Esophagus muscularis mucosa (tissue), 4 donors: ENCODE measurements around the gene TUBGCP3. TPM values are rescaled to one million over a fixed set of nuclear protein-coding genes. Genes with fewer than 3 reads are reported as not detected.
A peak's percentile ranks its signal among the peaks of the same experiment; 100 is the strongest.

Experiments used
- DNase-seq: peaks from one replicate; pipeline ENCODE4 v3.0.0-alpha.2; 2017; ENCODE audit errors: extremely low spot score
- H3K27ac ChIP-seq, 4 donors: fragments of 200-600 bp; sonication (generic); replicated peaks in 1 of 4; 1 replicate in 3 of 4; 2 replicates in 1 of 4; pipeline ENCODE4 v1.5.1; 2016 to 2019; ENCODE audit warnings: mild to moderate bottlenecking in 1 of 4
- H3K27me3 ChIP-seq, 4 donors: fragments of 200-600 bp; sonication (generic); one replicate each; pipeline versions ENCODE4 v1.5.1 to v1.6.0; 2016 to 2019
- H3K36me3 ChIP-seq, 4 donors: fragments of 200-600 bp; sonication (generic); one replicate each; pipeline ENCODE4 v1.5.1; 2016 to 2019
- H3K4me1 ChIP-seq, 4 donors: fragments of 200-600 bp; sonication (generic); one replicate each; pipeline ENCODE4 v1.5.1; 2016 to 2019
- H3K4me3 ChIP-seq, 4 donors: fragments of 200-600 bp; sonication (generic); 1 replicate in 2 of 4; 2 replicates in 2 of 4; pipeline ENCODE4 v1.5.1; 2016 to 2019; ENCODE audit warnings: mild to moderate bottlenecking in 4 of 4, moderate library complexity in 1 of 4
- H3K9me3 ChIP-seq, 4 donors: fragments of 200-600 bp; sonication (generic); 1 replicate in 3 of 4; 2 replicates in 1 of 4; pipeline ENCODE4 v1.5.1; 2016 to 2019
- CTCF ChIP-seq, 3 experiments: fragments of 200-600 bp in 2 of 3; fragments of 450-650 bp in 1 of 3; sonication (generic) in 2 of 3; IDR thresholded peaks; one replicate each; pipeline ENCODE4 v1.5.1; 2017 to 2019; ENCODE audit warnings: antibody characterized with exemption in 3 of 3, mild to moderate bottlenecking in 2 of 3, moderate library complexity in 1 of 3
- EP300 ChIP-seq: sonication (generic); formaldehyde crosslinking; IDR thresholded peaks from one replicate; pipeline ENCODE4 v1.6.1; 2017; ENCODE audit warnings: antibody characterized with exemption
- POLR2A ChIP-seq: fragments of 450-650 bp; IDR thresholded peaks from one replicate; pipeline ENCODE4 v1.6.1; 2017; ENCODE audit warnings: antibody characterized with exemption, moderate library complexity, mild to moderate bottlenecking, low read depth
- POLR2AphosphoS5 ChIP-seq, 2 donors: sonication (generic); formaldehyde crosslinking; IDR thresholded peaks; one replicate each; pipeline ENCODE4 v1.6.1; 2017; ENCODE audit warnings: antibody characterized with exemption in 2 of 2
- WGBS: methylation state at CpG from one replicate; pipeline ENCODE4 v1.1.5; 2018; 5-methylcytosine and 5-hydroxymethylcytosine counted together
- intact Hi-C: fragments of 100-400 bp; cut with DNase I; formaldehyde crosslinking; loops from one replicate; pipeline ENCODE4 v1.15.1; 2023
- total RNA-seq, 4 donors: library from RNA; depleted of rRNA; stranded (reverse); fragments of >200 nt; gene quantifications; one replicate each; pipeline versions ENCODE4 v1.1.0 to v1.2.1, GENCODE V29; 2016

Gene TUBGCP3
- total RNA-seq, 4 donors from 2014 or later = 25.2 to 33.6 (median 30.6) TPM

- TF ChIP-seq POLR2AphosphoS5 (IDR thresholded peaks at IDR 0.05) (no peak), EP300 (no peak), POLR2A (no peak), CTCF (IDR thresholded peaks at IDR 0.05) (no peak)
- WGBS = 77% methylated on average over 8 of the region's 8 CpGs
- peaks cover 0 to 3% (median 0%) of the 10 kb centered on the region in 4 donors for H3K9me3 ChIP-seq
- no peaks in the 10 kb centered on the region for H3K36me3 ChIP-seq
- H3K27me3 ChIP-seq = no peaks in the 10 kb centered on the region
- H3K27ac ChIP-seq = no peak overlapping the region
- no peaks in the 10 kb centered on the region for H3K4me1 ChIP-seq
- DNase-seq = no peak
- intact Hi-C loops = no loop called here
- no peak overlapping the region for H3K4me3 ChIP-seq
These were observed 113.1 kb downstream of the TUBGCP3 start for GRCh38 chr13:112474869-112475268.

- TF ChIP-seq POLR2A (no peak), EP300 (no peak), POLR2AphosphoS5 (IDR thresholded peaks at IDR 0.05) (no peak), CTCF (IDR thresholded peaks at IDR 0.05) (no peak)
- H3K4me3 ChIP-seq = no peak overlapping the region
- no peak for DNase-seq
- no peak overlapping the region for H3K27ac ChIP-seq
- H3K36me3 ChIP-seq = no peaks in the 10 kb centered on the region
- intact Hi-C loops = no loop called here
- H3K4me1 ChIP-seq = no peaks in the 10 kb centered on the region
- peaks cover 0 to 3% (median 0%) of the 10 kb centered on the region in 4 donors for H3K9me3 ChIP-seq
- no peaks in the 10 kb centered on the region for H3K27me3 ChIP-seq
- 92% methylated on average over 5 of the region's 5 CpGs for WGBS
These were observed 114.1 kb downstream of the TUBGCP3 start for GRCh38 chr13:112473818-112474217.

GRCh38 chr13:112469071-112469745, 118.7 kb downstream of the TUBGCP3 start:
- TF ChIP-seq CTCF (IDR thresholded peaks at IDR 0.05) = no peak
- no peak for TF ChIP-seq POLR2A
- no peak for TF ChIP-seq EP300
- no peak for TF ChIP-seq POLR2AphosphoS5 (IDR thresholded peaks at IDR 0.05)
- no peak overlapping the region for H3K27ac ChIP-seq
- peaks cover 0 to 3% (median 0%) of the 10 kb centered on the region in 4 donors for H3K9me3 ChIP-seq
- no peak overlapping the region for H3K4me3 ChIP-seq
- no peaks in the 10 kb centered on the region for H3K27me3 ChIP-seq
- 92% methylated on average over 13 of the region's 14 CpGs for whole genome bisulfite sequencing
- no peaks in the 10 kb centered on the region for H3K36me3 ChIP-seq
- peak; percentile 72 for DNase-seq
- H3K4me1 ChIP-seq = no peaks in the 10 kb centered on the region
- intact Hi-C loops = no loop called here

GRCh38 chr13:112468069-112468468, 119.9 kb downstream of the TUBGCP3 start:
- intact Hi-C loops = no loop called here
- no peaks in the 10 kb centered on the region for H3K4me1 ChIP-seq
- peaks cover 0 to 3% (median 0%) of the 10 kb centered on the region in 4 donors for H3K9me3 ChIP-seq
- H3K36me3 ChIP-seq = no peaks in the 10 kb centered on the region
- TF ChIP-seq POLR2A (no peak), CTCF (IDR thresholded peaks at IDR 0.05) (no peak), EP300 (no peak), POLR2AphosphoS5 (IDR thresholded peaks at IDR 0.05) (no peak)
- no peak overlapping the region for H3K4me3 ChIP-seq
- H3K27ac ChIP-seq = no peak overlapping the region
- WGBS = 89% methylated on average over 10 of the region's 10 CpGs
- no peaks in the 10 kb centered on the region for H3K27me3 ChIP-seq
- no peak for DNase-seq

- H3K27me3 ChIP-seq = no peaks in the 10 kb centered on the region
- H3K4me1 ChIP-seq = no peaks in the 10 kb centered on the region
- H3K27ac ChIP-seq = no peak overlapping the region
- no peak overlapping the region for H3K4me3 ChIP-seq
- no peaks in the 10 kb centered on the region for H3K36me3 ChIP-seq
- H3K9me3 ChIP-seq = peaks cover 0 to 8% (median 0%) of the 10 kb centered on the region in 4 donors
- intact Hi-C loops = no loop called here
- 88% methylated on average over 16 of the region's 19 CpGs for WGBS
- TF ChIP-seq EP300 (no peak), CTCF (IDR thresholded peaks at IDR 0.05) (no peak), POLR2A (no peak), POLR2AphosphoS5 (IDR thresholded peaks at IDR 0.05) (no peak)
- DNase-seq = no peak
These were observed 120.7 kb downstream of the TUBGCP3 start for GRCh38 chr13:112467236-112467635.
